Breast epithelium (tissue), 4 donors: ENCODE measurements around the gene IDUA. TPM values are rescaled to one million over a fixed set of nuclear protein-coding genes. Genes with fewer than 3 reads are reported as not detected.
A peak's percentile ranks its signal among the peaks of the same experiment; 100 is the strongest.

Source experiments
- DNase-seq, 2 donors: peaks; one replicate each; pipeline ENCODE4 v3.0.0-alpha.2; 2019; ENCODE audit warnings: low spot score in 2 of 2
- H3K27ac ChIP-seq, 2 donors: fragments of 200-600 bp; sonication (generic) in 1 of 2; one replicate each; pipeline ENCODE4 v1.5.1; 2016 to 2019; ENCODE audit warnings: mild to moderate bottlenecking in 1 of 2
- H3K27me3 ChIP-seq, 2 donors: fragments of 200-600 bp; sonication (generic) in 1 of 2; one replicate each; pipeline versions ENCODE4 v1.5.1 to v1.6.0; 2017 to 2019; ENCODE audit warnings: control low read depth in 1 of 2, mild to moderate bottlenecking in 1 of 2
- H3K36me3 ChIP-seq: fragments of 200-600 bp; one replicate; pipeline ENCODE4 v1.5.1; 2019
- H3K4me1 ChIP-seq, 2 donors: fragments of 200-600 bp; sonication (generic); one replicate each; pipeline ENCODE4 v1.5.1; 2016 to 2019; ENCODE audit warnings: control low read depth in 1 of 2
- H3K4me3 ChIP-seq, 3 donors: fragments of 200-600 bp; sonication (generic); 1 replicate in 2 of 3; 2 replicates in 1 of 3; pipeline ENCODE4 v1.5.1; 2016 to 2019; ENCODE audit warnings: mild to moderate bottlenecking in 3 of 3, moderate library complexity in 2 of 3
- H3K9me3 ChIP-seq, 2 donors: fragments of 200-600 bp; sonication (generic) in 1 of 2; one replicate each; pipeline ENCODE4 v1.5.1; 2016 to 2019; ENCODE audit warnings: control low read depth in 1 of 2
- POLR2A ChIP-seq: fragments of 450-650 bp; IDR thresholded peaks from one replicate; pipeline ENCODE4 v1.6.1; 2016; ENCODE audit warnings: antibody characterized with exemption, mild to moderate bottlenecking, moderate library complexity
- POLR2AphosphoS5 ChIP-seq, 3 donors: sonication (generic); formaldehyde crosslinking; IDR thresholded peaks; one replicate each; pipeline ENCODE4 v1.6.1; 2017; ENCODE audit warnings: antibody characterized with exemption in 3 of 3
- intact Hi-C: fragments of 100-400 bp; cut with DNase I; formaldehyde crosslinking; loops from one replicate; pipeline ENCODE4 v1.15.1; 2023; ENCODE audit warnings: low total_unique reads
- total RNA-seq, 3 donors: library from RNA; depleted of rRNA; stranded (reverse); fragments of >200 nt; gene quantifications; one replicate each; pipeline ENCODE4 v1.1.0, GENCODE V29; 2016
- TF ChIP-seq, protein P1 (sequence below), 3 donors: fragments of 450-650 bp; IDR thresholded peaks; one replicate each; pipeline ENCODE4 v1.5.1; 2016 to 2017; ENCODE audit warnings: antibody characterized with exemption in 3 of 3, mild to moderate bottlenecking in 3 of 3, moderate library complexity in 3 of 3

Gene IDUA
- total RNA-seq, 3 donors from 2014 or later, result 16.3 to 32.8 (median 28.2) TPM

DNA sequence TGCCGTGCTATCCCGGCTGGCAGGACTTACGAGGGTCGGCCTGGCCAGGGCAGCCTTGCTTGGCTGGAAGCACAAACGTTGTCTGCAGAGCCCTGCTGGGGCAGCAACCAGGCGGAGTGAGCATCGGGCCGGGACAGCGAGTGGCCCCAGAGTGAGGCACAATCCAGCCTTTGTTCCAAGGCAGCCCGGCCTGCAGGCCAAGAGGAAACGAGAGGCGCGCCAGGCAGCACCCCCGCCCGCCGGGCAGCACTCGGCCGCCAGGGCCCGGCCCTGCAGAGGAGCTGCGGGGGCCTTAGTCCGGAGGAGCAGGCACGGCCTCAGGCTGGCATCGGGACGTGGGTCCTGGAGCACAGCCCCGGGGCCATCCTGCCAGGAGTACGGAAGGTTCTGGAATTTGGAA lies 48.7 kb downstream of the IDUA start:
- Histone ChIP-seq H3K4me3 (no peak overlapping the region), H3K9me3 (no peaks in the 10 kb centered on the region), H3K36me3 (no peaks in the 10 kb centered on the region), H3K27ac (peak overlapping the region in 1 of 2 donors; percentile 43), H3K4me1 (peaks cover 0 to 24% of the 10 kb centered on the region in 2 donors), H3K27me3 (peaks cover 0 to 14% of the 10 kb centered on the region in 2 donors)
- intact Hi-C loops, result no loop called here
- peak in 1 of 2 donors; percentile 57 for DNase-seq
- TF ChIP-seq, protein P1, sequence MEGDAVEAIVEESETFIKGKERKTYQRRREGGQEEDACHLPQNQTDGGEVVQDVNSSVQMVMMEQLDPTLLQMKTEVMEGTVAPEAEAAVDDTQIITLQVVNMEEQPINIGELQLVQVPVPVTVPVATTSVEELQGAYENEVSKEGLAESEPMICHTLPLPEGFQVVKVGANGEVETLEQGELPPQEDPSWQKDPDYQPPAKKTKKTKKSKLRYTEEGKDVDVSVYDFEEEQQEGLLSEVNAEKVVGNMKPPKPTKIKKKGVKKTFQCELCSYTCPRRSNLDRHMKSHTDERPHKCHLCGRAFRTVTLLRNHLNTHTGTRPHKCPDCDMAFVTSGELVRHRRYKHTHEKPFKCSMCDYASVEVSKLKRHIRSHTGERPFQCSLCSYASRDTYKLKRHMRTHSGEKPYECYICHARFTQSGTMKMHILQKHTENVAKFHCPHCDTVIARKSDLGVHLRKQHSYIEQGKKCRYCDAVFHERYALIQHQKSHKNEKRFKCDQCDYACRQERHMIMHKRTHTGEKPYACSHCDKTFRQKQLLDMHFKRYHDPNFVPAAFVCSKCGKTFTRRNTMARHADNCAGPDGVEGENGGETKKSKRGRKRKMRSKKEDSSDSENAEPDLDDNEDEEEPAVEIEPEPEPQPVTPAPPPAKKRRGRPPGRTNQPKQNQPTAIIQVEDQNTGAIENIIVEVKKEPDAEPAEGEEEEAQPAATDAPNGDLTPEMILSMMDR (IDR thresholded peaks at IDR 0.05), result no peak
- no peak for TF ChIP-seq POLR2A

DNA sequence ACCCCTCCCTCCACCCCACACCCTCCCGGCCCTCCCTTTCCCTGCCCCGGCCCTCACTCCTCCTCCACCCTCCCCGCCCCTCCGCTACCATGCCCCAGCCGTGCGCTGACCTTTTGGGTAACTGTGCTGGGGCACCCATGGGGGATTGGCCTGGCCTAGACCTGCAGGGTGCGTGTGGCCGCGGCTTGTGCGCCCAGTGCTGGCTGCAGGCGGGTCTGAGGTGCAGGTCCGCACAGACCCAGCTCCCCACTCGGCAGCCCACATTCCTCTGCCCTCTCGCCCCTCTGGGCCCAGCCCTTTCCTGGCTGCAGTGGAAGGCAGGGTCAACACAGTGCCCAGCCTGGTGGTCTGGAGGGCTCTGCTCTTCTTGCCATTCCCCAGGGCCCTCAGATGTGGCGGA lies 49.3 kb downstream of the IDUA start:
- TF ChIP-seq POLR2AphosphoS5 (IDR thresholded peaks at IDR 0.05) (no peak), POLR2A (no peak)
- TF ChIP-seq, protein P1 (IDR thresholded peaks at IDR 0.05), result no peak
- H3K9me3 ChIP-seq, result no peaks in the 10 kb centered on the region
- H3K27me3 ChIP-seq, result peaks cover 0 to 13% of the 10 kb centered on the region in 2 donors
- no peaks in the 10 kb centered on the region for H3K36me3 ChIP-seq
- H3K4me3 ChIP-seq, result no peak overlapping the region
- peaks cover 0 to 30% of the 10 kb centered on the region in 2 donors for H3K4me1 ChIP-seq
- peak overlapping the region in 1 of 2 donors; percentile 43 for H3K27ac ChIP-seq
- DNase-seq, result no peak
- intact Hi-C loops, result no loop called here

DNA sequence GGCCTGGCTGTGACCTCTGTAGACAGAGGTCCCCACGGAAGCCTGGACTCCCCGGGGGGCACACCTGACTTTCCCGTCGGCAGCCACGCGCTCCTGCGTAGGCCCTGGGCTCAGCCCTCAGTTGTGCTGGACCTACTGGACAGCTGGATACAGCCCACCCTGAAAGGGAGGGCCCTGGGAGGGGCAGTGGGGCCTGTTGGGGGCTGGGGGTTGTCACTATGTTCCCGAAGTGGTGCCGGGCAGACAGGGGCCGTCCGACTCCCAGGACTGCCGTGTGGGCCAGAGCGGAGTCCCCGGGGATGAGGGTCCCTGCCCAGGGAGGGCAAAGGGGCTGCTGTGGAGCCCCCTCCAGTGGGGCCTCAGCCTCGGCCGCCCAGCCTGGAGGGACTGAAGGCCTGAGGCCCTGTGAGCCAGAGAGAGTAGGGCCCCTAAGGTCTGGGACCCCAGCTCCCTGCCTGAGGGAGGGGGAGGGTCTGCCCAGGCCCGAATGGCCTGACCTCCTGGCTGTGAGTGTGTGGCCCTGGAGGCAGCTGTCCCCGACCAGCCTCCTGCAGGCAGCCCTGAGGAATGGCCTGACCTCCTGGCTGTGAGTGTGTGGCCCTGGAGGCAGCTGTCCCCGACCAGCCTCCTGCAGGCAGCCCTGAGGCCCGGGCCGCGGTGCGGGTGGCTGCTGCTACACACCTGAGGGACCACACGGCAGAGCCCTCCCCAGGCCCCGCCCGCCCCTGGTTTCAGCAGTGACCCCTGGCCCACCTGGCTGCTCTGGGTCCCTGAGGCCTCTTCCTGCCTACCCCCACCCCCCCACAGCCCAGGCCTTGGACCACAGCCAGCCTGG lies 50.3 kb downstream of the IDUA start:
- no peak overlapping the region for H3K4me3 ChIP-seq
- no peaks in the 10 kb centered on the region for H3K9me3 ChIP-seq
- peaks cover 8 to 34% of the 10 kb centered on the region in 2 donors for H3K4me1 ChIP-seq
- H3K27ac ChIP-seq, result no peak overlapping the region
- no peak for TF ChIP-seq POLR2A
- TF ChIP-seq POLR2AphosphoS5 (IDR thresholded peaks at IDR 0.05), result no peak
- TF ChIP-seq, protein P1 (IDR thresholded peaks at IDR 0.05), result no peak
- H3K36me3 ChIP-seq, result no peaks in the 10 kb centered on the region
- intact Hi-C loops, result no loop called here
- no peak for DNase-seq
- peaks cover 0 to 4% of the 10 kb centered on the region in 2 donors for H3K27me3 ChIP-seq

- H3K36me3 ChIP-seq, result no peaks in the 10 kb centered on the region
- H3K4me1 ChIP-seq, result peaks cover 8 to 36% of the 10 kb centered on the region in 2 donors
- no peak overlapping the region for H3K4me3 ChIP-seq
- no peak for DNase-seq
- TF ChIP-seq POLR2AphosphoS5 (IDR thresholded peaks at IDR 0.05), result no peak
- TF ChIP-seq POLR2A, result no peak
- TF ChIP-seq, protein P1 (IDR thresholded peaks at IDR 0.05), result no peak
- no peaks in the 10 kb centered on the region for H3K27me3 ChIP-seq
- H3K27ac ChIP-seq, result peak overlapping the region; percentile 67 to 77
- intact Hi-C loops, result no loop called here
- H3K9me3 ChIP-seq, result no peaks in the 10 kb centered on the region
Observed at GRCh38 chr4:1038948-1039492, 52.2 kb downstream of the IDUA start.
